GM18861 (cell line): ENCODE data around the gene NCAPH2.

ENCODE experiments used
- ATAC-seq: cut with Tn5 transposase; IDR thresholded peaks from one replicate; pipeline ENCODE4 v1.9.1; 2021; ENCODE audit not compliant: unreplicated experiment

Gene NCAPH2

GRCh38 chr22:50569896-50570535 lies 62.0 kb downstream of the NCAPH2 start:
- ATAC-seq: no peak

GRCh38 chr22:50570861-50571260 lies 62.8 kb downstream of the NCAPH2 start:
- no peak for ATAC-seq

GRCh38 chr22:50571264-50572175 lies 63.5 kb downstream of the NCAPH2 start:
- no peak for ATAC-seq

- no peak for ATAC-seq
Observed at GRCh38 chr22:50572965-50573364, 64.9 kb downstream of the NCAPH2 start.

GRCh38 chr22:50573491-50574382 lies 65.7 kb downstream of the NCAPH2 start:
- no peak for ATAC-seq

- ATAC-seq: no peak
Observed at GRCh38 chr22:50574383-50574755, 66.3 kb downstream of the NCAPH2 start.
